Nephron progenitor cell (in vitro differentiated cells): ENCODE data around the gene RRP8.

Experiments used
- DNase-seq: peaks from one replicate; pipeline ENCODE4 v3.0.0; 2021
- H3K27ac Mint-ChIP-seq: 2 replicates; pipeline ENCODE4 v1.8.0; 2021; ENCODE audit warnings: mild to moderate bottlenecking, moderate library complexity, mixed read lengths
- H3K27me3 Mint-ChIP-seq: 2 replicates; pipeline ENCODE4 v1.8.0; 2021; ENCODE audit warnings: mild to moderate bottlenecking, low read depth, mixed read lengths; ENCODE audit not compliant: poor library complexity
- H3K36me3 Mint-ChIP-seq: 2 replicates; pipeline ENCODE4 v1.8.0; 2021; ENCODE audit warnings: low read depth, mixed read lengths
- H3K4me1 Mint-ChIP-seq: 2 replicates; pipeline ENCODE4 v1.8.0; 2021; ENCODE audit warnings: mixed read lengths
- H3K4me3 Mint-ChIP-seq: 2 replicates; pipeline ENCODE4 v1.8.0; 2021; ENCODE audit warnings: mild to moderate bottlenecking, moderate library complexity, mixed read lengths
- H3K9me3 Mint-ChIP-seq: 2 replicates; pipeline ENCODE4 v1.8.0; 2021; ENCODE audit warnings: mild to moderate bottlenecking, moderate library complexity, mixed read lengths
- TF ChIP-seq, protein P1 (sequence below): fragments of 200-600 bp; sonication (generic); IDR thresholded peaks from 2 replicates; pipeline ENCODE4 v1.5.0; 2021; ENCODE audit warnings: antibody characterized with exemption

RRP8 gene

DNA sequence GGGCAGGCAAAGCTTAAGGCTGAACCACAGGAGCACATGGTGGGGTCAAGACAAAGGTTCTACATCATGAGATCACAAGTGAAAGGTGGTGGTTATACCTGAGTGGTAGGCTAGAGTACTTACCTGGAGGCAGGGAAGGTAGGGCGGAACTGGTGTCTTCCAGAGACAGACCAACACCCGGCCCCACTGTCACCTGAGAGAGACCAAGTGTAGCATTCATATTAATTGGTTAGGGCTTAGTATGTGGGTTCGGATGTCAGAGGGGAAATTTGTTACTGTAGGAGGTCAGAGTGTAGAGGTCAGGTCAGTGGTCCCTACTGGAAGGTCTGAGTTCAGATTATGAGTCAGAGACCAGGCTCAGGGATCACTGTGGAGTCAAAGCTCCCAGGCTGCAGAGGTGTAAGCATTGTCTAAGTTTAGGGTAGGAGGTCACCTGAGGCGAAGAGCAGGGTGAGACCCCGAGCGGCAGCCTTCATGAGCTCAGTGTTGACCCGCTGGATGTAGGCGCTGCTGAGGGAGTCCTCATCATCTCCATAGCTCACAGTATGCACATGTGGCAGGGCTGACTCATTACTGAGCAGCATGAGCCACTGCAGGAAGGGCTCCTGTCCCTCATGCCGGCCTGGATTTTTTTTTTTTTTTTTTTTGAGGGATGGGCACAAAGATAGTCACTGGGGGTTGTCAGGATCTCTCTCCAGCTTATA lies 12.6 kb upstream of the RRP8 start:
- peaks cover 15% of the 10 kb centered on the region for H3K36me3 Mint-ChIP-seq
- H3K4me3 Mint-ChIP-seq: no peak overlapping the region
- H3K9me3 Mint-ChIP-seq: no peaks in the 10 kb centered on the region

DNA sequence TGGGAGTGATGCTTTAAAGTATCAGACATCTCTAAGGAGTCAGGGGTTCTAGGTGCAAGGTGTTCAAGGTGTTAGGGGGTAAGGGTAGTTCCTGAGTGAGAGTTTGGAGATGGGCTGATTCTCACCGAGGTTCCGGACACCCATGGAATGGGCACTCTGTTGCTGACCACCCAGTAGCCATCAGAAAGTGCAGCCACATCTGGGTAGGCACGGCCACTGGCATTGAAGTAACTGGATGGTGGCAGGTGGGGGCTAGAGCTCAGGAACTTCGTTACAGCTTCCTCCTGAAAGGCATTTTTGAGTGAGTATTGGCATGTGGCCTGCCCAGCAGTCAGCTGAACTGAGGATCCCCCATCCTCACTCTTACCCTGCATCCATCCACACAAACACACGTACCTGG lies 11.6 kb upstream of the RRP8 start:
- no peaks in the 10 kb centered on the region for H3K27me3 Mint-ChIP-seq
- no peak overlapping the region for H3K27ac Mint-ChIP-seq
- no peak overlapping the region for H3K4me3 Mint-ChIP-seq
- no peak for DNase-seq
- TF ChIP-seq, protein P1, sequence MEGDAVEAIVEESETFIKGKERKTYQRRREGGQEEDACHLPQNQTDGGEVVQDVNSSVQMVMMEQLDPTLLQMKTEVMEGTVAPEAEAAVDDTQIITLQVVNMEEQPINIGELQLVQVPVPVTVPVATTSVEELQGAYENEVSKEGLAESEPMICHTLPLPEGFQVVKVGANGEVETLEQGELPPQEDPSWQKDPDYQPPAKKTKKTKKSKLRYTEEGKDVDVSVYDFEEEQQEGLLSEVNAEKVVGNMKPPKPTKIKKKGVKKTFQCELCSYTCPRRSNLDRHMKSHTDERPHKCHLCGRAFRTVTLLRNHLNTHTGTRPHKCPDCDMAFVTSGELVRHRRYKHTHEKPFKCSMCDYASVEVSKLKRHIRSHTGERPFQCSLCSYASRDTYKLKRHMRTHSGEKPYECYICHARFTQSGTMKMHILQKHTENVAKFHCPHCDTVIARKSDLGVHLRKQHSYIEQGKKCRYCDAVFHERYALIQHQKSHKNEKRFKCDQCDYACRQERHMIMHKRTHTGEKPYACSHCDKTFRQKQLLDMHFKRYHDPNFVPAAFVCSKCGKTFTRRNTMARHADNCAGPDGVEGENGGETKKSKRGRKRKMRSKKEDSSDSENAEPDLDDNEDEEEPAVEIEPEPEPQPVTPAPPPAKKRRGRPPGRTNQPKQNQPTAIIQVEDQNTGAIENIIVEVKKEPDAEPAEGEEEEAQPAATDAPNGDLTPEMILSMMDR: no peak
- peaks cover 4% of the 10 kb centered on the region for H3K4me1 Mint-ChIP-seq
- H3K9me3 Mint-ChIP-seq: no peaks in the 10 kb centered on the region
- H3K36me3 Mint-ChIP-seq: peaks cover 22% of the 10 kb centered on the region

More for the DNA sequence above, 12.6 kb upstream of the RRP8 start:
- DNase-seq: no peak
- TF ChIP-seq, protein P1: no peak
- Mint-ChIP-seq H3K27ac (no peak overlapping the region), H3K27me3 (no peaks in the 10 kb centered on the region), H3K4me1 (peaks cover 4% of the 10 kb centered on the region)

DNA sequence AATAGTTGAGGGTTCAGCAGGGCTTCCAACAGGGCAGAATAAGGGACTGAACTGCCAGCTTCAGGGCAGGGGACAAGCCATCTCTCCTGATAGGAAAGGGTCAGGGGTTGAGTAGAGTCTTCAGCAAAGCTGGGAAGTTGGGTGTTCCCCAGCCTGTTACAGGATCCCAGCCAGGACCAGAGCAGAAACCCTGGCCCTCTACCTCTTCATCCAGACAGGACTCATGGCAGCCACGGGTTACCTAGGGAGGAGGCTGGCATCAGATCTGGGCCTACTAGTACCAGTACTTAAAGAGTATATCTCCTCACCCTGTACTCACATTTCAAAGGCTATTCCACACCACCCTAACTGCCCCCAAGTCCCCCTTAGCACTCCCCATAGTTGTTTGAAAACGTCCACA lies 11.0 kb upstream of the RRP8 start:
- TF ChIP-seq, protein P1: no peak
- Mint-ChIP-seq H3K36me3 (peaks cover 28% of the 10 kb centered on the region), H3K27ac (no peak overlapping the region), H3K4me3 (no peak overlapping the region), H3K4me1 (peaks cover 4% of the 10 kb centered on the region), H3K27me3 (no peaks in the 10 kb centered on the region), H3K9me3 (no peaks in the 10 kb centered on the region)
- DNase-seq: no peak

DNA sequence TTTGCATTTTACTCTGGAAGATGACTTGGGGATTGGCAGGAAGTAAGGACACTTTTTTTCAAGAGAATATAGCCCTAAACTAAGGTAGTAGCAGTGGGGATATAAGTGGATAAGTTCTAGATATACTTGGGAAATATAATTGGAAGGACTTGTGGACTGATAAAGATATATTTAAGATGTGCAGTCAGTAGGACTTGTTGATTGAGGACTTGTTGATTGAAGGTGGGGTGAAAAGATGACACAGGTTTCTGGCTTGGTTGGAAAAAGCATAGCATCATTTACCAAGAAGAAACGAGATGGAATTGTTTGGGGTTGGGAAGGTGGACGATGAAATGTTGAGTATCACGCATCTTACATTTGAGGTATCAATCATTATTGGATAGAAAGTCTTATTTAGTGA lies 10.1 kb upstream of the RRP8 start:
- H3K27me3 Mint-ChIP-seq: no peaks in the 10 kb centered on the region
- H3K36me3 Mint-ChIP-seq: peaks cover 37% of the 10 kb centered on the region
- H3K4me3 Mint-ChIP-seq: no peak overlapping the region
- no peak overlapping the region for H3K27ac Mint-ChIP-seq
- no peaks in the 10 kb centered on the region for H3K9me3 Mint-ChIP-seq
- DNase-seq: no peak
- TF ChIP-seq, protein P1: no peak
- peaks cover 4% of the 10 kb centered on the region for H3K4me1 Mint-ChIP-seq

DNA sequence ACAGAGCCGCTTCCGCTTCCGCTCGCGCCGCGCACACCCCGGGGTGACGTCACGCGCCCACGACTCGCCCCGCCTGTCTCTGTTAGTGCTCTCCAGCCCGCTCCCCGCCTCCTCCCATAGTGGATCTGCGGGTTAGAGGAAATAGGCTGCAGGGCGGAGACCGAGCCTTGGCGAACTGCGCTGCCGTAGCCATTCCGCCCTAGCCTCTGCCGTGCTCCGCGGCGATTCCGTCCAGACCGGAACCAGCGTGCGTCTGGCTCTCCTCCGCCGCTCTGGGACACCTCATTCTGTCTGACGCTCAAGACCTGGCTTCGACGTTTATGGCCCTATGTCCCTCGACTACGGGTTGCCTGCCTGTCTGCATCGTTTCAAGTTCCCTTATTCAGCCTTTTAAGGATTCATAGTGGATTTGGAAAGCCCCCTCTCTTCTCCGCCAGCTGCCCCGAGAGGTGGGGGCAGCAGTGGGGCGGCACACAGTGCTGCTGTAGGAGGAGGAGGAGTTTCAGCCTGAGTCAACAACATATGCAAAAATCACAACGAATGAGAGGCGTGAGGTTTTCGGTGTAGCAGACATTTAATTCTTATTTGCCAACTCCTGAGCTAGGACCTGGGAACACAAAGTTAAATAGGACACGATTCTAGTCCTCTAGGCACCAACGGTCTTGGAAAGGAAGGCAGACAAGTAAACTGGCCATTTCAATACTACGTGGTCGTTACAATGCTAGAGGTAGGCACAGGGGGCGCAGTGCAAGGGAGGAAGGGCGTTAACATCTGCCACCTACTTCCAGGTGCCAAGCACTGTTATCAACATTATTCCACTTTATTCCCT lies 9.0 kb upstream of the RRP8 start, which contains the start of gene TAF10:
TSS of gene TAF10 (minus strand) at position 4 of the 829 bp plus-strand sequence. CDS start 27 bp downstream, outside the sequence.
- Mint-ChIP-seq H3K27me3 (peaks cover 2% of the 10 kb centered on the region), H3K4me1 (peaks cover 4% of the 10 kb centered on the region), H3K4me3 (peak within 1 kb of the TSS; percentile 94), H3K36me3 (peaks cover 46% of the 10 kb centered on the region), H3K27ac (peak within 1 kb of the TSS; percentile 99), H3K9me3 (no peaks in the 10 kb centered on the region)
- TF ChIP-seq, protein P1: peak; percentile 38
- peak; percentile 96 for DNase-seq
